GM19193 (cell line): ENCODE results near the gene SNRPA1.

Source experiments
- POLR2A ChIP-seq: IDR thresholded peaks from 4 replicates; pipeline ENCODE4 v1.6.1; 2011; ENCODE audit not compliant: insufficient read depth, insufficient read length; ENCODE audit errors: extremely low read depth

The SNRPA1 gene

DNA sequence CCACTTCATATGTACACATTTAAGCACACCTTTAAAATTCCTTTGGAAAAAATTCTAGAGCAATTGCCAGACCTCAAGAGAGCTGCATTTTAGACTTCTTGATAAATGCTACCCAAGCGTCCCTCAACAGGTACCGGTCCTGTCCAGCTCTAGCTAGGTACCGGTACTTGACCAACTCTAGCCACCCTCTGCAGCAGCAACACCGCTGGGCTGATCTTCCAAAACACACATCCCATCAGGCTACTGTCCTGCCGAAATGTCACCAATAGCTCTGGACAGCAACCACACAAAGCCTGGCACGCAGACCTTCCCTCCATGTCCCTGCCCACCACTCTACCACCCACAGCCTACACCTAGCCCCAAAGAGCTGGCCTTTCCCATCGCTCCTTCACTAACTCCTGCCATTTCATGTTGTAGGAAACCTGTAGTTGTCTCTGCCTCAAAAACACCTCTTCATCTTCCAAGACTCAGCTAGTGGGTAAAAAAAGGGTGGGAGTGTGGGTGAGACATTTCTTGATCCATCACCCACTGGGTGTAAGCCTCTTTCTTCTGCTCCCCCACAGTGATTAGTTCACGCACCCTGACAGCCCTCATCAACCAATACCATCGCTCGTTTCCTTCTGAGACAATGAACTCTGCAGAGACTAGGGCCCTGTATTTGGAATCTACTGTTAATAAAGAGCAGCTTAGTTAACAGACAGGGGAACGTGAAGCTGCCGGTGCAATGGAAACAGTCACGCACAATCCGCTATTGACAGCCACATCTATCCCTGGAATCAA lies 50.0 kb downstream of the SNRPA1 start:
- no peak for TF ChIP-seq POLR2A

DNA sequence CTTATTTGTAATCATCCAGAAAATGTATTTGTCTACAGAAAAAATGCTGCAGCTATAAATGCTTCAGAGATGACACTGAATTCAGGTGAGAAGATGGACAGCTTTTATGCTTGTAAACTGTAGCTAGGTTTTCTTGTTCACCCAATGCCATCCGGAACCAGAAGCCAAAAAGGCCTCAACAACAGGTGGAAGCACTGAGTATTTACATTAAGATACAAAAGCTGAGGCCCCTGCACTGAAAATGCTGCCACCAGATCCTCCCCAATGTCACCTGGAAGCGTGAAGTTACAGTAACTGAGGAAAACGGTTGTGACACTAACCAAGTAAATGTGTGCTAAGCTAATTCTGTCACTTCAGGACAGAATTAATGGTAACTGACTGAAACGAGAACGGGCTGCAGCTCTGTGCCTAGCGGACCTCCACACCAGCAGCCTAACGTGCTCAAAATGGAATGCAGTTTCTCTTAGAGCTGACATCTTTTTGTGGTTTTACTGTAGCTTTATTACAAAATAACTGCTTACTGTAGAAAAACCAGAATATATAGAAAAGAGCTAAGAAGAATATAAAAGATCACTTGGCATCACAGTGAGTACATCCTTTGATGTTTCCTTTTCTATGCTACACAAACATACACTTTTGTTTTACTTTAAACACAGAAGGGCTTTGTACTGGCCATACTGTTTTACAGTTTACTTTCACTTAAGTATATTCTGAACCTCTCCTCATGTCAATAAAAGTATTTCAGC lies 50.8 kb downstream of the SNRPA1 start:
- TF ChIP-seq POLR2A, result no peak

DNA sequence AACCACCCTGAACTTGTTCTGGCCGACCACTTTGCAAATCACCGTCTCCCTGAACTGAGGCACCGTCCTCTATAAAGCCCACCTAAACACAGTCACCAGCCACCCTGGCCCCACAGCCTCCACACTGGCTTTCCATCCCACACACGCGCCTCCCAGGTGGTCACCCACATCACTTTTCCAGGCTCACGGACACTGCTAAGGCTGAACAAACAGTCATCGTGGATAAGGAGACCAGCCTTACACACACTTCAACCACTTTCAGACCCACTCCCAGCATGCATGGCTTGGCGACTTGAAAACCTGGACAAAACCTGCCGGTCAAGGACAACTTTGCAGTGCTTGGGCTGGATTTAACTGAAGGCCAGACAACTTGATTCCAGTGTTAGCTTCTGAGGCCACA lies 51.6 kb downstream of the SNRPA1 start:
- no peak for TF ChIP-seq POLR2A

DNA sequence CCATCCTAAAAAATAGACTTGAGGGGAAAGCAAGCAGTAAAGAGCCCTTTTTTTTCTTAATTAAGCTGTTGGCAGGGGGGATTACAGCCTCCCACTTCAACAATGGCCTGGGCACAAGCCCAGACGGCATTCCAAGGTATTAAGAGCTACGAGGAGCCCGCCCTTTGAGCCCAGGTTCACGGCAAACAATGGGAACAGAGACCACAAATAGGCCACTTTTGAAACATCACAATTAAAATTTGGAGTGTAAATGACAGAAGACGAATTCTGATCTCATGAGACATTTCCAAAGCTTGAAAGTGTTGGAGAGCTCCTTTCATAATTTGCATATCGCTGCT lies 52.1 kb downstream of the SNRPA1 start:
- no peak for TF ChIP-seq POLR2A

DNA sequence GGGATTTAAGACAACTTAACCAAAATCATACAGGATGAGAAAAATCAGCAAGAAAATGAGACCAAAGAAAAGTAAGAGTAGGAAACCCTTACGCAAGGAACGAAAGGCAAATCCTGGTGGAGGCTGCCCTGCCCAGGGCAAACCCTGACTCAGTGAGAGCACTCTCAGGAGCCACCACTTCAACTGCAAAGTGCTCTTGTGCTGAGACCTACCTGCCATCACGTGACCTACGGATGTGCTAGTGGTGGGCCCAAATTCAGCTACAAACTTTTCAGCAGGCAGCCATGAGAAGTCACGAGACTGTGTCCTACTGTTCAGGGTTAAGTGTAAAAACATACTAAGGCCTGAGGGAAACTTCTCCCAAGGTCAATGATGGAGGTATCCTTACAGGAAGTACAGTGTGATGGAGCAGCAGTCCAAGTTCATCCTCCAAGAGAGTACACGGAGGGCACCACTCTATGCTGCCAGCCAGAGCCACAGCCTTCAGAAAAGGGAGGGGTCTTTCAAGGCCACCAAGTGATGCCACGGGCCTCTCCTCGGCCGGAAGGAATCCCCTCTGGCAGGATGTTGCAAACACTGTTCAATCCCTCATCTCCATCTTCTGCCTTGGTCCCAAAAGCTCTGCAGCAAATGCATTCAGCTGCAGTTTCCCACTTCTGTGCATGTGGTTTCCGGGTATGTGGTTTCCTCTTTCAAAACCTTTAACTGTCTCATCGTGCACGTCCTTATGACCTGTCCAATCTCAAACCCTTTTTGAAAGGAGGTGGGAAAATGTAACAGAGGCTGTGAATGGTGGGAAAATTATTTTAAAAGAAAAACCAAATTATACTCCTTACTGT lies 52.7 kb downstream of the SNRPA1 start:
- no peak for TF ChIP-seq POLR2A

DNA sequence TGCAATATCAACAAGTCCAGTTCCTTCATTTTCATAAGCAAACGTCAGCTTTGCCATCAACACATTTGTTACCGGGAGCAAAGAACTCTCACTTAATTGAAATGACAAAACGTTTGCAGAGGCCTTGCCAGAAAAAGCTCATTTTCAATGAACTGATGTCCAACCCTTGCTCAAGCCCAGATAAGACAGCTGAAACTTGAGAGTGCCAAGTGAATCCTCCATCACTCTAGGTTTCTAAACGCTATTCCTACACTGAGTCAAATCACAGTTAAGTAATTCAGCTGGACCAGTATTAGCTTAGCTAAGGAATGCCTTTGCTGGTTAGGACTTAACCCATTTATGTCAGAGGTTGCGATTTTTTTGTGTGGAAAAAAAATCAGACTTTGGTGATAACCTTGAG lies 54.7 kb downstream of the SNRPA1 start:
- no peak for TF ChIP-seq POLR2A

DNA sequence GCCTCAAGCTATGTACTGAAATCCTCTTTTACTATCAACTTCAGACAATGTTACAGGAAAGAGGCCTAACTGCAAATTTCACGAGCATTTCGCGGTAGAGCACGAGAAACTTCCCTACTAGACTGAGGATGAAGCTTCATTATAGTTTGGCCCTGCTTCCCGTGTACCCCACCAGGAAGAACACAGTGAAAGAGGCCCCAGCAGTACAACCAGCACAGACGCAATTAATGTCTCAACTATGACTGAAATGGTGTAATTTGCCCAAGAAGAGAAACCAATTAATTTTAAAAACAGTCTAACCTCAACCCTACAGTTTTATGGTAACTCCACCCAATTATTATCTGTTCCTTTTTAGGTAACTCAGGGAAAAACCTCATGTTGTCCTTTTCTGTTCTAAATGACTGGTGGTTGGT lies 55.3 kb downstream of the SNRPA1 start:
- no peak for TF ChIP-seq POLR2A

DNA sequence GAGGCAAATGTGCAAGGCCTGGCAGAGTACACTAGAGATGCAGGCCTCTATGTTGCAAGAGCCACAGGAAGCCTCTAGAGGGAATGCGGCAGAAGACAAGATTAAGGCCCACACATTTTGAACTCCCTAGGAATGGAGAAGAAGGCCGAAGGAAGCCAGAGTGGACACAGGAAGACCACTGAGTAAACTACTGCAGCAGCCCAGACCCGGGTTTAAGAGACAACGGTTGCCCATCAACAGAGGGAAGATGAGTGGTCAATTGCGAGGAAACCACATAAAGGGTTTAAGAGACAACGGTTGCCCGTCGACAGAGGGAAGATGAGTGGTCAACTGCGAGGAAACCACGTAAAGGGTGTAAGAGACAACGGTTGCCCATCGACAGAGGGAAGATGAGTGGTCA lies 57.8 kb downstream of the SNRPA1 start:
- no peak for TF ChIP-seq POLR2A

DNA sequence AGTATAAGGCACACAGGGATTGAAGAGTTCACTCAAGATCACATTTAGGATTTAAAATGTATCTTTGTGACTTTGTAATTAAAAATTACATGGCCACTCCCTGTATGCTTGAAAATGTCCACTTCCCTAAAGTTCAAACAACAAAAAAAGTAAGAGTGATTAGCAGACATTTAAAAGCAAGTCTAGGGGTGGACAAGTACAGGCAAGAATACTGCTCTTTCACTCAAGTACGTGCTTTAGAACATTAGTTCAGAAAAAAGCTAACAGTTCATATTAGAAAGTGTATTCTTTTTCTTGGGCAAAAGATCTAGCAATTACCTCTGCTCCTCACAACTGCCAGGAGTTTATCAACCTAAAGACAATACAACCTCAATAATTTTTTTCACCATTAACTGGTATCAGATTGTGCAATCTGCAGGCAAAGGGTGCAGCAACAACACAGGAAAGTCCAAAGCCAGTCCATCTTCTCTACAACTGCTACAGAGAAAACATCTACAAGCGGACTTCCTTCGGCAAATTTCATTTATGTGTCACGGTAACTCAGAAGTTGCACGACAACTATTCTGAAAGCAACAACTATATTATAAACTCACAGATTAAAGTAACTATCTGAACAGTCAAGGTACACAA lies 61.3 kb downstream of the SNRPA1 start:
- TF ChIP-seq POLR2A, result no peak

DNA sequence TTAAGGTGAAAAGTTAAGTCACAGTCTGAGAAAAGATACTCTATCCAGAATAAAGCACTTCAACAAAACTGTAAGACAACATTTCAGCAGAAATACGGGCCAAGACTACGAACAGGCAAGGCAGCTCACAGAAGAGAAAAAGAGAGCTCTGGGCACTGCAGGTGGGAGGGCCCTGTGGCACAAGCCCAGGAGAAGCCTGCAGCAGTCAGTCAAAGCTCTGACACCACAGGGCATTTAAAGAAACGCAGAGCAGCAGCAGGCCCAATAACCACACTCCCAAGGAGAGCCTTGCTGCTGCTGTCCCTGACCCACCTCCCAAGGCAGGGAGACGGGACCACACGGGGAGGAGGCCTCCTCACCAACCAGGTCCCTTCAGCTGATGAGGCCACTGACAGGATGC lies 62.4 kb downstream of the SNRPA1 start:
- no peak for TF ChIP-seq POLR2A
